Cardiac fibroblast (primary cell): ENCODE data around the gene TNFRSF8.

ENCODE experiments used
- DNase-seq, 2 donors: peaks; one replicate each; pipeline versions ENCODE4 v3.0.0 to v3.0.0-alpha.2; 2010; ENCODE audit warnings: low read depth in 2 of 2
- H3K4me3 ChIP-seq, 2 donors: replicated peaks in 1 of 2; 1 replicate in 1 of 2; 2 replicates in 1 of 2; pipeline ENCODE4 v1.5.1; 2011; ENCODE audit warnings: low read depth in 2 of 2, low read length in 2 of 2, mild to moderate bottlenecking in 2 of 2, moderate library complexity in 1 of 2
- TF ChIP-seq, protein P1 (sequence below): IDR thresholded peaks from one replicate; pipeline ENCODE4 v1.5.1; 2011; ENCODE audit warnings: low read depth, mild to moderate bottlenecking, low read length, inconsistent platforms

TNFRSF8 gene

DNA sequence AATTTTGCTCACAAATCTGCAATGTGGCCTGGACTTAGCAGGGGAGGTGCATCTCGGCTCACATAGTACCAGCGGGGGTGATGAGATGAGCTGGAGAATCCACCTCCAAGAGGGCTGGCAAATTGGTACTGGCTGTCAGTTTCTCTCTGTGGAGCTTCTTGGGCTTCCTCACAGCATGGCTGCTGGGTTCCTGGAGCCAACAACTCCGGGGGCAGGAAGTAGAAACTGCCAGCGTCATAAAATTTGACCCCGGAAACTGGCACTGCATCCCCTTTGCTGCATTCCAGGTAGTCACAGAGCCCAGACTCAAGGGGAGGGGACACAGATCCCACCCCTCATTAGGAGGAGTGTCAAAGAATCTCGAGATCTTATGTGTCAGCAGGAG, 86.7 kb downstream of the TNFRSF8 start:
- H3K4me3 ChIP-seq: no peak overlapping the region
- DNase-seq: no peak
- TF ChIP-seq, protein P1, sequence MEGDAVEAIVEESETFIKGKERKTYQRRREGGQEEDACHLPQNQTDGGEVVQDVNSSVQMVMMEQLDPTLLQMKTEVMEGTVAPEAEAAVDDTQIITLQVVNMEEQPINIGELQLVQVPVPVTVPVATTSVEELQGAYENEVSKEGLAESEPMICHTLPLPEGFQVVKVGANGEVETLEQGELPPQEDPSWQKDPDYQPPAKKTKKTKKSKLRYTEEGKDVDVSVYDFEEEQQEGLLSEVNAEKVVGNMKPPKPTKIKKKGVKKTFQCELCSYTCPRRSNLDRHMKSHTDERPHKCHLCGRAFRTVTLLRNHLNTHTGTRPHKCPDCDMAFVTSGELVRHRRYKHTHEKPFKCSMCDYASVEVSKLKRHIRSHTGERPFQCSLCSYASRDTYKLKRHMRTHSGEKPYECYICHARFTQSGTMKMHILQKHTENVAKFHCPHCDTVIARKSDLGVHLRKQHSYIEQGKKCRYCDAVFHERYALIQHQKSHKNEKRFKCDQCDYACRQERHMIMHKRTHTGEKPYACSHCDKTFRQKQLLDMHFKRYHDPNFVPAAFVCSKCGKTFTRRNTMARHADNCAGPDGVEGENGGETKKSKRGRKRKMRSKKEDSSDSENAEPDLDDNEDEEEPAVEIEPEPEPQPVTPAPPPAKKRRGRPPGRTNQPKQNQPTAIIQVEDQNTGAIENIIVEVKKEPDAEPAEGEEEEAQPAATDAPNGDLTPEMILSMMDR: no peak

DNA sequence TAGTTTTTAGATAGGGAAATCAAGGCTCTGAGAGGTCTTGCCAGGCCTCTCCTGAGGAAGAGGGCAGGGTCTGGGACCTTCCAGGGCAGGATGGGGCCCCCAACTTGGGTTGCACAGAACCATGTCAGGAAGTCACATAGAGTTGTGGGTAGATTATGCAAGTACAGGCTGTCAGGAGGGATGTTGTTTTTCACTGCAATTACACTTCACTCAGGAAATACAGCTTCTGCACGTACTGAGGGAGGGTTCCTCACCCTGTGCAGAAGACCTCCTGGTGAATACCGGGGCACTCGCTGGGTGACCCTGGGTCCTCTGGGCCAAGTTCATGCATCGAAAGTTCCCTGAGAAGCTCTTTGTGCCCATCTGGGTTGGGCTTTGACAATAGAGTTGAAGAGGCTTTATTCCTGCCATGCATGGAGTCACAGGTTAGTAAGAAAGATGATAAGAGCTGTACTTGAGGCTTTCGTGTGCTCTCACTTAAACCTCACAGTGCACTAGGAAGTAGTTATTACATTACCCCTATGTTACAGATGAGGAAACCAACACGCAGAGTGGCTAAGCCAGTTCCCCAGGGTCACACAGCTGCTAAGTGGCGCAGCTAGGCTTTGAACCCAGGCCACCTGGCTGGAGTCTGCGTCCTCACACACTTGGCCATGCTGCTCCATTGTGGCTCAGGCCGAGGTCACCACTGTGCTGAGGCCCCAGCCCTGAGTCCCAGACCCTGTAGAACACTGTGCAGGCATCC, 87.5 kb downstream of the TNFRSF8 start:
- TF ChIP-seq, protein P1: no peak
- no peak for DNase-seq

DNA sequence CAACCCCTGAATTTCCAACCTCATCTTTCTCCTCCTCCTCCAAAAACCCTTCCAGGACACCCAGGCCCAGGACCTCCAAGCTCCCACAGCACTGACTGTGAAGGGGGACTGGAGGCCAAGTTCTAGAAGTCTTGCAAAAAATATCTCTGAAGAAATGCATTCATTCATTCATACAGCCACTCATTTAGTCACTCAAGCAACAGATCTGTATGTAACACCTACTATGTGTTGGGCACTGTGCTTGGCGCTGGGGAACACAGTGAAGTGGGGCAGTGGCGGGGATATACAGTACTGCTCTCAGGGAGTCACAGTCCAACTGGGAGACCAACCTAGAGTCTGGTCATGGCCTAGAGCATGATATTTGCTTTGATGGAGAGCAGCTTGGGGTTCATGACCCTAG, 88.4 kb downstream of the TNFRSF8 start:
- no peak overlapping the region for H3K4me3 ChIP-seq
- DNase-seq: no peak
- TF ChIP-seq, protein P1: no peak

More for the DNA sequence above, 87.5 kb downstream of the TNFRSF8 start:
- no peak overlapping the region for H3K4me3 ChIP-seq

DNA sequence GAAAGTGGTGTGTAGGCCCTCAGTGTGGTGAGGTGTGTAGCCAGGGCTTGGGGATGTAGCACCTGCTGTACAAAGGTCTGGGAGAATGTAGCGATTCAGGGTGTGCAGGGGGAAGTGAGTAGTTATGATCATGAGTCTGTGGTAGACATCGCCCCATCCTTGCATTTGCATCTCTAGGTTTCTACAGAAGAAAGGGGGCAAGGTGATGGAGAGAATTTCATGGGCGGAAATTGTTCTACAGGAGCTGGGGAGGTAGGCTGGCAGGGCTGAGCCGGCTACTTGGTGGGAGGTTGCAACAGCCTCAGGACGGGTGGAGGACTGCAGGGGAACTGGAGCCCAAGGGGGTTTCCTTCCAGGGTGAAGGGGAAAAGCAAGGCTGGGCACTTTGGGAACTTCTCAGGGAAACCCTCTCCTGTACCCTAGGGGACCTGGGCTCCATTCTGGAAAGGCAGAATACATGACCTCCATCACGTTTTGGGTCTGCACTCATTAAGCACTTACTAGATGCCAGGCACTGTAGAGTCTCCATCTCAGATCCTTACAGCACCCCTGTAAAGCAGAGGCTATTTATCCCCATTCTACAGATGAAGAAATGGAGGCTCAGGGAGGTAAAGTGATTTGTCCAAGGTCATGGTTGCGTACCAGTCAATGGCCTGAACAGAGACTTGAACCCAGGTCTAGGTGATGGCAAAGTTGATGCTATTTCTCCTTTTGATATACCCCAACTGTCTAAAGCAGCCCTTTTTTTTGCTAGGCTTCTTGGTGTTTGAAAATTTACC, 89.2 kb downstream of the TNFRSF8 start:
- no peak for DNase-seq
- H3K4me3 ChIP-seq: no peak overlapping the region
- TF ChIP-seq, protein P1: no peak

DNA sequence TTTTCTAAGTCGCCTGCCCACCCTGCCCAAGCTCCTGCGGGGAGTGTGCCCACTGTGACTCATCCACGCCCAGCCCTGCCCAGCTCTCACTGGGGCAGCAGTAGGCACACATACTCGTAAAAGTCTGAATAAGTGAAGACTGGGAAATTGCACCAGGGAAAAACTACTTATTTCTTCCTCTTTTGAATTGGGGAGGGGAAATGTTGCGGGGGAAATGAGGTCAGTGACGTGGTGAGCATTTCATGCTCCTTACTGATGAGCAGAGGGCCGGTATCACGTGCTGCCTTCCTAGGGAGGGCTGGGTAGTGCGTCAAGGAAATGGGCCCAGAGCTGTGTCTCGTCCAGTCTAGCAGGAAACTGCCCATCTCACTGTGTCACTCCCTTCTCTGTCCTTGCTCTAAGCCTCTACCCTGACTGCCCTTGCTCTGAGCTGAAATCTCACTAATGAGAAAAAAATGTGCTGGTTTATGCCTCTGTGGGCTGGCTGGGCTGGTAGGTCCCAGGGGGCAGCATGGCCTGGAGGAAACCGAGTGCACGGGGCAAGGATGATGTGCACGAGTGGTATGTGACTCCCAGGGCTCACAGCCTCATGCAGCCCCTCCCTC, 90.2 kb downstream of the TNFRSF8 start:
- no peak overlapping the region for H3K4me3 ChIP-seq
- TF ChIP-seq, protein P1: no peak
- peak; percentile 81 to 92 for DNase-seq

DNA sequence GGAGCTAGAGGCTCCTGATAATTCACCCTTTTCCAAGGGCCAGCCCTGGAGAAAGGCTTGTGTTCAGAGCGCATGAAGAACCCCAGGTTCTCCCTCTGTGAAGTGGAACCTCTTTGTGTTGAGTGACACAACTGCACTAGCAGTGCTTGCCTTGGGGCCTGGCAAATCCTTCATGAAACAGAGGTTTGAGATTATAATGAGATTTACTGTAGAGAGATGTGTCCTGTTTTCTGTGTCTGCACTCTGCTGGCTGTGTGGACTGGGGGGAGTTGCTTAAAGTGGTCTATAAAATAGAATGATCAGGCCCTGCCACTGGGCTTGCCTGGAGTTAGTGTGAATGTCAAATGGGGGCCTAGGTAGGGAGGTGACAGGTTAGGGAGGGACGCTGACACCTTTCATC, 92.2 kb downstream of the TNFRSF8 start:
- DNase-seq: no peak
- TF ChIP-seq, protein P1: no peak

More for the DNA sequence above, 92.2 kb downstream of the TNFRSF8 start:
- H3K4me3 ChIP-seq: no peak overlapping the region
